IPS-18c (cell line): ENCODE measurements around the gene SOX5.
"Not testable (repeated sequence)": the region's sequence is repeated elsewhere in the genome, so short reads cannot be mapped to it uniquely, and the experiment has no call there.

Source experiments
- H3K4me3 ChIP-seq: 2 replicates; pipeline ENCODE4 v1.7.0; 2013; ENCODE audit warnings: low read depth, mild to moderate bottlenecking, low read length, moderate library complexity; ENCODE audit not compliant: insufficient read depth
- H3K9me3 ChIP-seq: one replicate; pipeline ENCODE4 v1.6.1; 2013; ENCODE audit warnings: mild to moderate bottlenecking, low read length, moderate library complexity; ENCODE audit not compliant: control insufficient read depth, insufficient read depth

SOX5 gene

DNA sequence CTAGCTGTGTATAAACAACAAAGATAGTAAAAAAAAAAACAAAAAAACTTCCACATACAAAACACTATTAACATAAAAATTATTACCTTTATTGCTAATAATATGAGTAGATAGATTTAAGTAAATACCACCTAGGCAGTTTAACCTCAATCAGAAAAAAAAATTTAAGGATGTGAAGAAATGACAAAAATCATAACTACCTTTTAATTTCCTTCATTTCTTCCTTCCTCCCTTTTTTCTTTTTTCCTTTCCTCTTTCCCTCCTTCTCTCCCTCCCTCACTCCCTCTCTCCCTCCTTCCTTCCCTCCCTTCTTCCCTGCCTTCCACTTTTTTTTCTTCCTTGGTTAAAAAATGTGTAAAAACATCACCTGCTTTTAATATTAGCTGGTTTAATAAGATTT, 81.7 kb downstream of the SOX5 start:
- H3K9me3 ChIP-seq = no peaks in the 10 kb centered on the region
- H3K4me3 ChIP-seq = no peak overlapping the region

DNA sequence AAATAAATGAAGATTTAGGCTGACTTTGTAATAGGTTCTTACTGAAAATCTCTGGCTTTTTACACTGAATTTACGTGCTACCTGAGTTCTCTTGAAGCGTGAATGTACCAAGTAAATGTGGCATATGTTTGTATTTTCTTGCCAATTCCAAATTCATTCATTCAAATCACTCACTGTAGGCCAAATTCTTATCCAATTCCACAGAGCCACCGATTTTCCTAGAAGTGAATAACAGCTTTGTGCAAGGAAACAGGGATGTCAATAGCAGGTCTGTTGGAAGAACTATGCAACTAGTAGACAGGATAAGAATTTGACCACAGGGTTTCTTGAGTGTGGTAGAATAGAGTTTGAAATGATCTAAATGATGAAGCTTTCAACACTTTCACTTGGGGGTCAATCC, 86.8 kb downstream of the SOX5 start:
- H3K9me3 ChIP-seq = no peaks in the 10 kb centered on the region
- no peak overlapping the region for H3K4me3 ChIP-seq

DNA sequence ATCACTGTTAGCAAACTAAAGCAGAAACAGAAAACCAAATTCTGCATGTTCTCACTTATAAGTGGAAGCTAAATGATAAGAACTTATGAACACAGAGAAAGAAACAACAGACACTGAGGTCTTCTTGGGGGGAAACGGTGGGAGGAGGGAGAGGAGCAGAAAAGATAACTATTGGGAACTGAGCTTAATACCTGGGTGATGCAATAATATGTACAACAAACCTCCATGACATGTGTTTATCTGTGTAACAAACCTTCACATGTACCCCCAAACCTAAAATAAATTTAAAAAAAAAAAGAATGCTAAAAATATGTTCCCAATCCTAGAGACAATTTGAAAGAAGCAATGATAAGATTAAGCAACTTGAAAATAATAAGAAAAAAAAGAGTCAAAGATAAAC, 89.5 kb downstream of the SOX5 start:
- no peak overlapping the region for H3K4me3 ChIP-seq
- no peaks in the 10 kb centered on the region for H3K9me3 ChIP-seq

DNA sequence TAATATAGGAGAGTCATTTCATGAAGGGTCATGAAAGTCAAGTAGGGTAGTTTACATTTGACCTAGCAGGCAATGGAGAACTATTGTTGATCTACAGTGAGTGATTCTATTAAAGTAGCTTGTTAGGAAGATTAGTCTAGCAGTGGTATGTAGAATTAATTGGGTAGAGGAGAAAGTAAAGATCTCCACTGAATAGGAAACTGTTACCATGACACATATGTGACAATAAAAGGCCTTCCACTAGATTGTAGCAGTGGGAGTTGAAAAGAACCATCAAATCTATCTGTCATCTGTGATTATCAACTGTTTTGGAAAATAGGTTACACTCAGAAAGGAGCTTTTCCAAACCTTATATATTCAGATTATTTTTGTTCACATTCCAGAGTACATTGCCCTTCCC, 92.3 kb downstream of the SOX5 start:
- H3K4me3 ChIP-seq = no peak overlapping the region
- H3K9me3 ChIP-seq = no peaks in the 10 kb centered on the region

DNA sequence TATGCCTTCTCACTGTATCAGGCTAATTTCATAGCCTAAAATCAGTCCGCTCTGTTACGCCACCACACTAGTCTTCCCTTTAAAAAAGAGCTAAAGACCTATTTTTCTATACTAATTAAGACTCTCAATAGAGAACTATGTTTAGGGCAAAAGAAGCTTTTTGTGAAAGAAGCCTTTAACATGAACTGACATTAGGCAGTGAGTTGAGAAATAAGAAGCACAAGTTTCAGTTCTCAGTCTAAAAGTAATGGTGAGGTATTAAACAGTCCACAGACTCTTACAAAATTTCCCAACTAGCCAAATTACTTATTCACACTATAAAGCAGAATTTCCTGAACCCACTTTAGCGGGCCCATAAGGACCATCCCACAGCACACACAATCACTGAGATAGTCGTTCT, 93.7 kb downstream of the SOX5 start:
- no peak overlapping the region for H3K4me3 ChIP-seq
- no peaks in the 10 kb centered on the region for H3K9me3 ChIP-seq

DNA sequence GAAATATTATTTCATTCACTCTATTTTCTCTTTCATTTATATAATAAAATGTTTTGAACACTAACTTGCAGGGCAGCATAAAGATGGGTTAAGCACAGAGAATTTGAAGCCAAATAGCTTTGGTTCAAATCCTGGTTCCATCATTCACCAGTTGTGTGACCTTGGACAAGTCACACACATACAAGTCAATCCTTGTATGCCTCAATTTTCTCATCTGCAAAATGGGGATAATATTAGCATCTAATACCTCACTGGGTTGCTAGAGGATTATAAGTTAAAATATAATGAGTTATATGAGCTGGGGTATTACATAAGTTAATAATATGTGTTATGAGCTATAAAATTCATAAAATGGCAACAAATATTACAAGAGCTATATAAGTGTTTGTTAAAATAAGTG, 94.9 kb downstream of the SOX5 start:
- H3K4me3 ChIP-seq = no peak overlapping the region
- H3K9me3 ChIP-seq = no peaks in the 10 kb centered on the region

DNA sequence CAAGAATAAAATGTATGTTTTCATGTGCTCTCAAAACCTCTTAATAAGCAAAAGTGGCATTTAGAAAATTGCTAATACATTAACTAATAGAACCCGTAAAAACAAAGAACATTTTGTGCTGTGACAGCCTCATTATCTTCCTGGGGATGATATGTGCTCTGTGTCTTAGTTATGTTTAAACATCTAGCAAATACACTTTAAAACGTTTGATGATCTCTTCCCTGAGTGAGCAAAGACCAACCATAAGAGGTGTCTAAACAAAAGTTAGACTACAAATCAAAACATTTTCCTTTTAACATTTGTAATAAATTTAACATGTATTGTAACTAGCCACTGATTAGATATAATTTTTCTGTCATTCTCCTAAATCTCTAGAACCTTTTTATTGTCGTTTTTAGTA, 95.8 kb downstream of the SOX5 start:
- H3K9me3 ChIP-seq = no peaks in the 10 kb centered on the region
- no peak overlapping the region for H3K4me3 ChIP-seq

DNA sequence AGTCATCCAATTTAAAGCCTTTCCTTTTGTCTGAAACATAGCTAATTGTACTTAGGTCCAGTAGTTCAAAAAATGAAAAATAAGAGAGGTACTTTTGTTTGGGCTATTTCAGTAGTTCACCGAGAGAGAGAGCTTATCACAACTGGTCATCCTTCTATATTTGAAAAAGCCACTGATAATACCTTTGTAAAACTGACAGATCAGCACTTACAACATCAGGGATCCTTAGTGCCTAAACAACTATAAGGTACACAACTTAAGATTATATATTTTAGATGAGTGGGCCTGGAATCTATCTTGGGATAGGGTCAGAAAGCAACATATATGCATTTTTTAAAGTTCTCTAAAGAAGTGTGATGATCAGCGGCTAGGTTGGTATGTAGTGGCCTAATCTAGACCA, 97.9 kb downstream of the SOX5 start:
- Histone ChIP-seq H3K9me3 (no peaks in the 10 kb centered on the region), H3K4me3 (no peak overlapping the region)

DNA sequence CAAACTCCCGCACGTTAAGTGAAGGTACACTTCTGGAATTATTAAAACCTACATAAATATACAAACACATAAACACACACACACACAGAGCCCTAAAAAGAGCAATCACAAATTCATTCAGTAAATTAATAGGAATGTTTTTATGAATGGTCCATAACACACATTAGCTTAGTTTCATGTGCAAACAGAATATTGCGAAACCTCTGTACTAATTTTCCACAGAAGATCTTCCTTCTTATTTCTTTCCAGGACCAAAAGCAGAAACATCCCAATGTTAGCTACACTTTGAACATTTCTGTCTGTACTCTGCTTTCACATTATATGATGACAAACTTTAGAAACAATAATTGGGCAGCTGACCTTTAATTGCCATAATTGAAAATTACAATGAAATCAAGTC, 101.6 kb downstream of the SOX5 start:
- Histone ChIP-seq H3K9me3 (no peaks in the 10 kb centered on the region), H3K4me3 (no peak overlapping the region)

DNA sequence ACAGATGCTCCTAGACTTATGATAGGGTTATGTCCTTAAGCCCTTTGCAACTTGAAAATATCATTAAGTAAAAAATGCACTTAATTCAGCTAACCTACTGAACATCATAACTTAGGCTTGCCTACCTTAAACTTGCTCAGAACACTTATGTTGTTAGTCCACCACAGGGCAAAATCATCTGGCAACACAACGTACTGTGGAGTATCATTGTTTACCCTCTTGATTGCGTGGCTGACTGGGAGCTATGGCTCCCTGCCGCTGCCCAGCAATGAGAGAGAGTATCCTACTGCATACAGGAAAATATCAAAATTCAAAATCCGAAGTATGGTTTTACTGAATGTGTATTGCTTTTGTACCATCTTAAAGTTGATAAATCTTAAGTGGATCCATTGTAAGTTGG, 105.5 kb downstream of the SOX5 start:
- no peak overlapping the region for H3K4me3 ChIP-seq
- H3K9me3 ChIP-seq = no peaks in the 10 kb centered on the region

DNA sequence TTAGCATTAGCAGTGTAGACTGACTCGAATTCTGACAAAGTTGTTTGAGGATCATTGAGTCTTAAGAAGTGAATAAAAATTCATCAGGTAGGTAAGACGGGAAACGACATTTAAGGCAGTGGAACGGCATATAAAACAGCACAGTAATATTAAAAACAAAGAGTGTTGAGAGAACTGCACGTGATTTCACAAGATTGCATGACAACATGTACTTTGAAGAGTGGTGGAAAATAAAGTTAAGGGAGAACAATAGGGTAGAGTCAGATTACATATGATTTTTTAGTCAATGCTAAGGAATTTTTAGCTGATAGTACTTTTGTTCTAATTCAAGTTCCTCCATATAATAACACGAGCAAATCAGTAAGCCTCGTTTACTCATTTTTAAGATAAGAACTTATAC, 115.4 kb downstream of the SOX5 start:
- Histone ChIP-seq H3K9me3 (no peaks in the 10 kb centered on the region), H3K4me3 (no peak overlapping the region)

DNA sequence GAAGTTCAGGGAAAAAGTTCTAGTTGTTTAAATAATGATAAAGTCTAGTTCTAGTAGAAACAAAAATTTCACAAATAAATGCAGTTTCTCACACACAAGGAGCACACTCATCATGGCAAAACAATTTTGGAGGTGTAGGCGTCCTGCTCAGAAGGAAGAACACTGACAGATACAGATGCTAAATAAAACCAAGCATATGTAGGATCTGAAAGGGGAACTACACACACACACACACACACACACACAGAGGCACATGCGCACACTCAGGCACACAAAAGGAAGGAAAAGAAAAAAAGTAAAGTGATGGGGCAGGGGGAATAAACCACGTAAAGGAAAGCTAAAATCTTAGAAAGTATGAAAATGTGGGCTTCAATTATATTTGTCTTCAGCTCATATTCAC, 117.7 kb downstream of the SOX5 start:
- no peak overlapping the region for H3K4me3 ChIP-seq
- no peaks in the 10 kb centered on the region for H3K9me3 ChIP-seq

DNA sequence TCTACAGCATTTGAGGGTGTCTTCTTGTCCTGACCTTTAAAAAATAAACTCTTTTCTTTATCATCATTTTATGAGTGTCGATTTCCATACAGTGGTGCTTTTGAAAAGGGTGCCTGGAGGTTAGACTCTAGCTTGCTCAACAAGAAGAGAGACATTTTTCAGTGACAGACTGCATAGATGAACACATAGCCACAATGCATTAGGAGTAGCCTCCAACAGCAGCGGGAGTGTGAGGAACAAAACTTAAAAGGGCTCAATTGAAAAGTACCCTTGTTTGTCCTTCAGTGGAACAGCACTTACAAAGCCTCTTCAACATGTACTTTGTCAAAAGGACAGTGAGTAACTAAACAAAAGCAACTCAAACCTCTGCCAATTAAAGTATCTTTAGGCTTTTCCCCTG, 119.3 kb downstream of the SOX5 start:
- Histone ChIP-seq H3K4me3 (no peak overlapping the region), H3K9me3 (no peaks in the 10 kb centered on the region)

DNA sequence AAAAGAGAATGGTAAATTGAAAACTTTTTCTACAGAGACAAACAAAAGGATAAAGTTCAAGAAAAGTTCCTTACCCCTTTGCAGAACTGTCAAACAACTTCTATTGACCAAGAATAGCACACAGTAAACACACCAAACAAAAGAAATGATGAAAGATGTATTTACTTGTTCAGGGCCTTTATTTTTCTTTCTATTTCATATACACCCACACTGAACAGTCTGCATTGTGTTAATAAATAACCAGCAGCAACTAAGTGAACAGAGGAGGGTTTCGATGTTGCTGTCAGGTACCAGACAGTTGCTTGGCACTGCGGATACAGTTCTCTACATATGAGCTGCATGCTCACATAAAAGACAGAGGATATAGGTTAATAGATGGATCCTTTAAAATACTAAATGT, 122.1 kb downstream of the SOX5 start:
- Histone ChIP-seq H3K4me3 (no peak overlapping the region), H3K9me3 (no peaks in the 10 kb centered on the region)

DNA sequence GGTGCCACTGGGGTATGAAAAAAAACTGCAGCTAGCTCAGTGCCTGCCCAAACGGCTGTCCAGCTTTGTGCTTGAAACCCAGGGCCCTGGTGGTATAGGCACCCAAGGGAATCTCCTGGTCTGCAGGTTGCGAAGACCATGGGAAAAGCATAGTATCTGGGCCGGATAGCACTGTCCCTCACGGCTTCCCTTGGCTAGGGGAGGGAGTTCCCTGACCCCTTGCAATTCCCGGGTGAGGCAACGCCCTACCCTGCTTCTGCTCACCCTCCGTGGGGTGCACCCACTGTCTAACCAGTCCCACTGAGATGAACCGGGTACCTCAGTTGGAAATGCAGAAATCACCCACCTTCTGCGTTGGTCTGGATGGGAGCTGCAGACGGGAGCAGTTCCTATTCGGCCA, 124.3 kb downstream of the SOX5 start:
- H3K4me3 ChIP-seq, H3K9me3 ChIP-seq: not testable (repeated sequence)

DNA sequence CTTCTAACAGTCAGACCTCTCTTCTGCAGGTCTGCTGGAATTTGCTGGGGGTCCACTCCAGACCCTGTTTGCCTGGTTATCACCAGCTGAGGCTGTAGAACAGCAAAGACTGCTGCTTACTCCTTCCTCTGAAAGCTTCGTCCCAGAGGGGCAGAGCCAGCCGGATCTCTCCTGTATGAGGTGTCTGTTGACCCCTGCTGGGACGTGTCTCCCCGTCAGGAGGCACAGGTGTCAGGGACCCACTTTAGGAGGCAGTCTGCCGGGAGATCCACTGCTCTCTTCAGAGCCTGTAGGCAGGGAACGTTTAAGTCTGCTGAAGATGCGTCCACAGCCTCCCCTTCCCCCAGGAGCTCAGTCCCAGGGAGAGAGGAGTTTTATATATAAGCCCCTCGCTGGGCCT, 125.1 kb downstream of the SOX5 start:
- no peak overlapping the region for H3K4me3 ChIP-seq
- H3K9me3 ChIP-seq = no peaks in the 10 kb centered on the region

DNA sequence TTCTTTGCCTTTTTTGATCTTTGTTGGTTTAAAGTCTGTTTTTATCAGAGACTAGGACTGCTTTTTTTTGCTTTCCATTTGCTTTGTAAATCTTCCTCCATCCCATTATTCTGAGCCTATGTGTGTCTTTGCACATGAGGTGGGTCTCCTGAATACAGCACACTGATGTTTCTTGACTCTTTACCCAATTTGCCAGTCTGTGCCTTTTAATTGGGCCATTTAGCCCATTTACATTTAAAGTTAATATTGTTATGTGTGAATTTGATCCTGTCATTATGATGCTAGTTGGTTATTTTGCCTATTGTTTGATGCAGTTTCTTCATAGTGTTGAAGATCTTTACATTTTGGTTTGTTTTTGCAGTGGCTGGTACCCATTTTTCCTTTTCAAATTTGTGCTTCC, 126.6 kb downstream of the SOX5 start:
- not testable (repeated sequence) for H3K9me3 ChIP-seq, H3K4me3 ChIP-seq

DNA sequence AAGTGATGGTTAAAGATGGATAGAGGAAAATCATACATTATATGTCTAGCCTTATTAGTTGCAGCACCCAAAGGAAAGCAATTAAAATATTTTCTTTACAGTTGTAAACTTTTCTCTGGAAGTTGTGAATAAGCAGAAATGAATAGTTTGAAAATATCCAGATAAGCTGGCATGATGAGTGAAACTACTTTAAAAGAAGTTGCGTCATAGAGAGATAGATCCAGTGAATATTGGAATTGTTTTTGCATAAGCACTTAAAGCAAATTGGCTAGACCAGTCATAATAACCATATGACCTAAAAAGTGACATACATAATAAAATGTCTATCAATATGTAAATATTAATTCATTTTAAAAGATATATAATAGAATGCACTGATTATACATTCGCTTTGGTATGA, 132.1 kb downstream of the SOX5 start:
- no peaks in the 10 kb centered on the region for H3K9me3 ChIP-seq

DNA sequence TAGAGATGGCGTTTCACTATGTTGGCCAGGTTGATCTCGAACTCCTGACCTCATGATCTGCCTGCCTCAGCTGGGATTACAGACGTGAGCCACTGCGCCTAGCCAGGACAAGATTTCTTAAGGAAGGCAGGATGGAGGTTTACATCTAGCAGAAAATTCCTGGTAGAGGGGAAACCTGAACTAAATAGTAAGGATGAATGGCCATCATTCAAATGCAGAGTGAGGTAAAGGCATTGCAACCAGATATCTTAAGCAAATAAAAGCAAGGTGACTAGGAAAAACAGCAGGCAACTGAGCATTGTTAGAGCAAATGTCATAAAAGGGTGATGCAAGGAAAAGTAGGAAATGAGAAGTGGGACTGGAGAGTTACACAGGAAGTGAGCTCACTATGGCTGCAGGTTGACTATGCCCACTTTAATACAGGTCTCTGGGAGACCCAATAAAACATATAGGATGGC, 133.0 kb downstream of the SOX5 start:
- Histone ChIP-seq H3K4me3 (no peak overlapping the region), H3K9me3 (no peaks in the 10 kb centered on the region)

More for the DNA sequence above, 132.1 kb downstream of the SOX5 start:
- no peak overlapping the region for H3K4me3 ChIP-seq

DNA sequence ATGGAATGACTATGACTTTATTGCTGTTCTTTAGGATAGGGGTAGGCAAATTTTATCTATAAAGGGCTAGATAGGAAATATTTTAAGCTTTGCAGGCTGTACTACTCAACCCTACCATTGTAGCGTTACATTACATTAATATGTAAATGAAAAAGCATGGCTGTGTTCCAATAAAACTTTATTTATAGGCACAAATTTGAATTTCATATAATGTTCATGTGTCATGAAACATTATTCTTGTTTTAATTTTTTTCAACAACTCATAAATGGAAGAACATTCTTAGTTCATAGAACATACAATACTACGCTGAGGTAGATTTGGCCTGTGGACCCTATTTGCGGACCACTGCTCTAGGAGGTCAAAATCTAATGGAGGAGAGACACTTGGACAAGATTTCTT, 133.7 kb downstream of the SOX5 start:
- Histone ChIP-seq H3K4me3 (no peak overlapping the region), H3K9me3 (no peaks in the 10 kb centered on the region)
